Uterus (tissue), 4 donors: ENCODE data around the gene C17orf50. TPM values are rescaled to one million over a fixed set of nuclear protein-coding genes. Genes with fewer than 3 reads are reported as not detected.

Experiments
- DNase-seq, 2 donors: peaks; one replicate each; pipeline ENCODE4 v3.0.0-alpha.2; 2019 to 2020
- H3K27ac ChIP-seq, 2 donors: fragments of 200-600 bp; sonication (generic); 1 replicate in 1 of 2; 2 replicates in 1 of 2; pipeline ENCODE4 v1.5.1; 2016 to 2018
- H3K27me3 ChIP-seq, 2 donors: fragments of 200-600 bp; sonication (generic); one replicate each; pipeline ENCODE4 v1.5.1; 2018 to 2019; ENCODE audit warnings: control low read depth in 1 of 2
- H3K36me3 ChIP-seq, 2 donors: fragments of 200-600 bp; sonication (generic); one replicate each; pipeline ENCODE4 v1.5.1; 2019; ENCODE audit warnings: control low read depth in 1 of 2
- H3K4me1 ChIP-seq, 2 donors: fragments of 200-600 bp; sonication (generic); one replicate each; pipeline ENCODE4 v1.5.1; 2018 to 2019; ENCODE audit warnings: control low read depth in 1 of 2
- H3K4me3 ChIP-seq, 2 donors: fragments of 200-600 bp; sonication (generic); 1 replicate in 1 of 2; 2 replicates in 1 of 2; pipeline ENCODE4 v1.5.1; 2018 to 2019; ENCODE audit warnings: mild to moderate bottlenecking in 1 of 2
- H3K9me3 ChIP-seq, 2 donors: fragments of 200-600 bp; sonication (generic); one replicate each; pipeline ENCODE4 v1.5.1; 2019; ENCODE audit warnings: control low read depth in 1 of 2
- CTCF ChIP-seq, 4 experiments: fragments of 200-600 bp in 2 of 4; fragments of 450-650 bp in 2 of 4; sonication (generic) in 2 of 4; IDR thresholded peaks; one replicate each; pipeline ENCODE4 v1.5.1; 2016 to 2019; ENCODE audit warnings: antibody characterized with exemption in 4 of 4, mild to moderate bottlenecking in 2 of 4, moderate library complexity in 1 of 4
- POLR2A ChIP-seq, 2 donors: fragments of 450-650 bp; IDR thresholded peaks; one replicate each; pipeline ENCODE4 v1.6.1; 2016; ENCODE audit warnings: antibody characterized with exemption in 2 of 2, mild to moderate bottlenecking in 1 of 2, moderate library complexity in 1 of 2
- intact Hi-C: fragments of 100-400 bp; cut with DNase I; formaldehyde crosslinking; loops from one replicate; pipeline ENCODE4 v1.15.1; 2023; ENCODE audit warnings: low total_unique reads
- total RNA-seq, 4 donors: library from RNA; depleted of rRNA in 3 of 4; stranded (reverse); fragments of >200 nt in 3 of 4; gene quantifications; one replicate each; pipeline versions ENCODE4 v1.1.0 to v1.2.4, GENCODE V29; 2014 to 2023
- donor health status: DM: yes; HTN: yes; CAD: no.

Gene C17orf50
- total RNA-seq, 4 donors from 2014 or later: not detected

GRCh38 chr17:35812456-35812855 lies 51.8 kb downstream of the C17orf50 start:
- Histone ChIP-seq H3K9me3 (no peaks in the 10 kb centered on the region), H3K4me1 (peaks cover 6 to 7% of the 10 kb centered on the region in 2 donors), H3K4me3 (no peak overlapping the region), H3K36me3 (no peaks in the 10 kb centered on the region), H3K27ac (no peak overlapping the region), H3K27me3 (no peaks in the 10 kb centered on the region)
- TF ChIP-seq POLR2A (IDR thresholded peaks at IDR 0.05): no peak
- no peak for TF ChIP-seq CTCF (IDR thresholded peaks at IDR 0.05)
- no peak for DNase-seq
- intact Hi-C loops: no loop called here

Other genes starting within 250 kb of the C17orf50 start
- 1 to 10 TPM in 2 of 4 donors, under 1 TPM in 2; 0.55 to 2.8 (median 1.4) TPM for gene SLFN12L, start 223.2 kb upstream of the C17orf50 start, total RNA-seq
- under 1 TPM in 1 of 4 donors, not detected in 3; 0.76 TPM for gene SLFN14, start 200.1 kb upstream of the C17orf50 start, total RNA-seq
- gene PEX12, start 182.3 kb upstream of the C17orf50 start, total RNA-seq: 10 to 100 TPM in 1 of 4 donors, 1 to 10 TPM in 3; 5.3 to 15.9 (median 8.6) TPM
- gene AP2B1, start 173.6 kb upstream of the C17orf50 start, total RNA-seq: 100 to 1,000 TPM in 1 of 4 donors, 10 to 100 TPM in 3; 40.7 to 124 (median 61.5) TPM
- gene RASL10B, start 29.2 kb upstream of the C17orf50 start, total RNA-seq: 1 to 10 TPM in 3 of 4 donors, under 1 TPM in 1; 0.77 to 5.6 (median 3.3) TPM
- gene GAS2L2, start 7.6 kb upstream of the C17orf50 start, total RNA-seq: under 1 TPM in 1 of 4 donors, not detected in 3; 0.69 TPM
- gene MMP28, start 34.8 kb downstream of the C17orf50 start, total RNA-seq: 10 to 100 TPM in 3 of 4 donors, 1 to 10 TPM in 1; 2.9 to 58.4 (median 11.0) TPM
- 100 to 1,000 TPM in 3 of 4 donors, 10 to 100 TPM in 1; 68.5 to 167 (median 113) TPM for gene TAF15, start 48.6 kb downstream of the C17orf50 start, total RNA-seq
- gene HEATR9, start 108.0 kb downstream of the C17orf50 start, total RNA-seq: not detected
- 10 to 100 TPM in 1 of 4 donors, 1 to 10 TPM in 1, under 1 TPM in 2; 0.29 to 39.5 (median 2.1) TPM for gene CCL5, start 119.5 kb downstream of the C17orf50 start, total RNA-seq
- 1 to 10 TPM in 1 of 4 donors, not detected in 3; 3.5 TPM for gene RDM1, start 169.9 kb downstream of the C17orf50 start, total RNA-seq
- not detected for gene LYZL6, start 182.8 kb downstream of the C17orf50 start, total RNA-seq
- gene CCL16, start 220.6 kb downstream of the C17orf50 start, total RNA-seq: 1 to 10 TPM in 1 of 4 donors, not detected in 3; 1.6 TPM
- 100 to 1,000 TPM in 3 of 4 donors, under 1 TPM in 1; 0.97 to 165 (median 143) TPM for gene CCL14, start 225.8 kb downstream of the C17orf50 start, total RNA-seq
- 1 to 10 TPM in 1 of 4 donors, not detected in 3; 1.4 TPM for gene CCL15, start 240.7 kb downstream of the C17orf50 start, total RNA-seq